ENCODE results near the gene BRD1. TPM values are rescaled to one million over a fixed set of nuclear protein-coding genes. Genes with fewer than 3 reads are reported as not detected.
"Not testable (repeated sequence)": the region's sequence is repeated elsewhere in the genome, so short reads cannot be mapped to it uniquely, and the experiment has no call there.

The BRD1 gene
- total RNA-seq, 2 experiments from 2014 or later: 49.9 to 56.6 TPM

DNA sequence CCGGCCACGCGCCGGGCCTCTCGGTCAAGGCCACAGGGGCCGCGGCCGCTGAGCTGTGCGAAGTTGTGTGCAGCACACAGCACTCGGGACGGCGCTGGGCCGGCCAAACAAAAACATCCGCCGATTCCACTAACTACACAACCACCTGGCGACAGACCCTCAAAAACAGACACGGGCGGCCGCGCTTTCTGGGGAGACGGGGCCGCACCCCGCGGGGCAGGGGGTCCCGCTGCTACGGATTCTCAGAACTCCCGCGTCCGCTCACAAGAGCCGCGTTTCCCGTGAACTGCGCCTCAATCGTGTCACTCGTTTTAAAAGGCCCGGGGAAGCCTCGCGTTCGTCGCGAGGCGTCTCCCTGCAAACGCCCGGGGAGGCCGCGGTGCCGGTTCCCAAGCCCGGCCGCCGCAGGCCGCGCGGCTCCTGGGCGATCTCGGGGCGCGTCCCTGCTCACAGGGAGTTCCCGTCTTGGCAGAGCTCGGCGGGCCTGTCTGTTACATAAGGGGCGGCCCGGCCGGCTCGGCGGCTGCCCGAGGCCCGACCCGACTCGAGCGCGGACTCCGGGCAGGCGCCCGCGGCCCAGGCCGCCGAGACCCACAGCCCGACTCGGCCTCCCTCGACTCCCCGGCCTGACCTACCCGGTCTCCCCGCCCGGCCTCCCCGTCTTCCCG, 936 bp downstream of the BRD1 start:
- CTCF ChIA-PET: interaction anchor here (0.8 to 1.7 kb wide), 4 partner anchors 12 to 101 kb away, joined by 3 to 6 read pairs (median 4); no protein-coding TSS in a partner anchor
- peak overlapping the region; percentile 87 for H3K4me3 Mint-ChIP-seq
- peaks cover 3% of the 10 kb centered on the region for H3K27me3 Mint-ChIP-seq
- peak; percentile 61 for DNase-seq
- peak overlapping the region; percentile 96 for H3K27ac Mint-ChIP-seq
- peaks cover 23% of the 10 kb centered on the region for H3K36me3 Mint-ChIP-seq
- no peaks in the 10 kb centered on the region for H3K9me3 Mint-ChIP-seq (ENCODE audit: low read depth)
- peaks cover 41% of the 10 kb centered on the region for H3K4me1 Mint-ChIP-seq
- ATAC-seq: peak; percentile 40

- Mint-ChIP-seq H3K4me3 (peak overlapping the region; percentile 87), H3K4me1 (peaks cover 43% of the 10 kb centered on the region), H3K27me3 (peaks cover 3% of the 10 kb centered on the region), H3K36me3 (peaks cover 25% of the 10 kb centered on the region), H3K9me3 (ENCODE audit: low read depth) (no peaks in the 10 kb centered on the region), H3K27ac (peak overlapping the region; percentile 96)
- CTCF ChIA-PET: interaction anchor here (0.8 to 1.7 kb wide), 4 partner anchors 13 to 102 kb away, joined by 3 to 6 read pairs (median 4); no protein-coding TSS in a partner anchor
- ATAC-seq: peak; percentile 70
- DNase-seq: peak; percentile 87
Measured at GRCh38 chr22:49825944-49826602, 1.6 kb downstream of the BRD1 start.

DNA sequence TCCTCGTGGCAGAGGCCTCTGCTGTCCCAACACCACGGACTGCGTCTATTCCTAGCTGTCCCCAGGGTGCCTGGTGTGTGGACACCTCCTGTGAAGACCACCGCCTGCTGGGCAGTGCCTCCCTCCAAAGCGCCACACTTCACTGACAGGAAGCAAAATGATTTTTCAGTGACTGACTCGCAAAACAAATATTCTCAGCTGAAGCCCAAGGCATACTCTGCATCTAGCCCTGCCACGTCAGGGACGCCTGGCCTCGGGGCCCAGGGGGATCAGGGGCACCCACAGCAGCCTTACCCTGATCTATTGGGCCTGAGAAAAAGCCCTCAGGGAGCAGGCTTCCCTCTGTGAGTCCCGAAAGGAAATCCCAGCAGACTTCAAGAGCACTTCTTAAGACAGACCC, 2.2 kb downstream of the BRD1 start:
- H3K27me3 Mint-ChIP-seq: no peaks in the 10 kb centered on the region
- H3K36me3 Mint-ChIP-seq: peaks cover 31% of the 10 kb centered on the region
- peaks cover 43% of the 10 kb centered on the region for H3K4me1 Mint-ChIP-seq
- ATAC-seq (no peak), DNase-seq (no peak)
- no peaks in the 10 kb centered on the region for H3K9me3 Mint-ChIP-seq (ENCODE audit: low read depth)
- H3K4me3 Mint-ChIP-seq: peak overlapping the region; percentile 87
- peak overlapping the region; percentile 96 for H3K27ac Mint-ChIP-seq
- CTCF ChIA-PET: interaction anchor here (0.8 to 1.7 kb wide), 4 partner anchors 13 to 103 kb away, joined by 3 to 6 read pairs (median 4); no protein-coding TSS in a partner anchor

DNA sequence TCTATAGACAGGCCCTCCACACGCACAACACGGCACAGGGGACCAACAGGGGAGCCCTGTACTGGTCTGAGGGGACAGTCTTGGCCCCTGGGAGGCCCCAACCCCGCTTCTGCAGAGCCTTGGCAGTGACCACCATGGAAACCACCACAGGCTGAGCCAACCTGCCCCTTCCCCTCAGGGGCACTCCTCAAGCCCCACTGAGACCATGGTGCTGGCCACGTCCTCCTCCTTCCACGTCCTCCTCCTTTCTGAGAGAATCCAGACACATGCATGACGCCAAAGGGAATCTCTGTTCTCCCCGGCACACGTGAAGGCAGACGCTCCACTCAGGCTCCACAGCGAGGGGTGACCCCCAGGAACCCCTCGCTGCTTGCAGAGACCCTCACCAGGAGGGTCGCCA, 2.7 kb downstream of the BRD1 start:
- peaks cover 42% of the 10 kb centered on the region for H3K4me1 Mint-ChIP-seq

DNA sequence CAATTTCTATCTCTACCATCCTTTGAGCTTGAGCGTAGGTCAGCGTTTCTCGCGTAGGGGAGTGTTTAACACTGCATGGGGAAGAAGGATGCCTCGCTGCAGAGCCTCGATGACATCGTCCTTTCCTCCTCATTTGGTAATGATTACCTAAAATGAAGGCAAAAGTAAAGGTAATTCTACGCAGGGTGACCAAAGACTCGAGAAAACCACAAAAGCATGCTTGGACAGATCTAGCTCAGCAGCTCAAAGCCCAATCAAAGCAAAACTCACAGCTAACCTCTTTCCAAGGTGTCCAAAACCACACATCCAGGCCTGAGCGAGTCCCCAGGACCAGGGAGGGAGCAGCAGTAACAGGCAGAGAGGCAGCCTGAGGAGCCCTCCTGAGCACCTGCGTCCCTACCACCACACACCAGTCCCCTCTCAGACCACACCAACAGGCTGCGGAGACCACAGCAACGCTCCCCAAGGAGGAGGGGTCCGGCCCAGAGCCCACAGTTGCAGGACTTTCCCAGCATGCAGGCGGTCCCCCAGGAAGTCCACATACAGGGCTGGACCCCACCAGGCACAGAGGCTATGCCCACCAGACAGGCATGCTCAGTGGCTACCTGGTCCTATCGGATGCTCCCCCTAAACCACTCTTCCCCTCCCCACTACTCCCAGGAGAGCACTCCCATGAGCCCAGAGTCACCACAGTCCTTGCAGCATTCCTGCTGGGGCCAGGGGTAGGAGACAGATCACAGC, 3.3 kb downstream of the BRD1 start:
- Mint-ChIP-seq H3K36me3 (peaks cover 35% of the 10 kb centered on the region), H3K27me3 (no peaks in the 10 kb centered on the region), H3K4me3 (no peak overlapping the region), H3K9me3 (ENCODE audit: low read depth) (no peaks in the 10 kb centered on the region), H3K4me1 (peaks cover 37% of the 10 kb centered on the region), H3K27ac (peak overlapping the region; percentile 40)
- CTCF ChIA-PET: interaction anchor here (1.0 kb wide), 1 partner anchor 31 kb away, joined by 4 read pairs; no protein-coding TSS in a partner anchor
- ATAC-seq (no peak), DNase-seq (no peak)

More for the DNA sequence above, 2.7 kb downstream of the BRD1 start:
- CTCF ChIA-PET: no interaction called here
- Mint-ChIP-seq H3K9me3 (ENCODE audit: low read depth) (no peaks in the 10 kb centered on the region), H3K4me3 (peak overlapping the region; percentile 87), H3K27me3 (no peaks in the 10 kb centered on the region), H3K36me3 (peaks cover 35% of the 10 kb centered on the region), H3K27ac (peak overlapping the region; percentile 96)
- no peak for DNase-seq
- no peak for ATAC-seq

GRCh38 chr22:49823289-49824045, 4.2 kb downstream of the BRD1 start:
- H3K4me3 Mint-ChIP-seq: no peak overlapping the region
- no peak for ATAC-seq

GRCh38 chr22:49821741-49822140, 5.9 kb downstream of the BRD1 start:
- CTCF ChIA-PET: interaction anchor here (1.4 kb wide), 1 partner anchor 54 kb away, joined by 4 read pairs; no protein-coding TSS in a partner anchor
- peaks cover 56% of the 10 kb centered on the region for H3K36me3 Mint-ChIP-seq
- DNase-seq; ATAC-seq; H3K4me3 Mint-ChIP-seq; H3K27ac Mint-ChIP-seq; H3K27me3 Mint-ChIP-seq; H3K9me3 Mint-ChIP-seq (ENCODE audit: low read depth): not testable (repeated sequence)
- peaks cover 45% of the 10 kb centered on the region for H3K4me1 Mint-ChIP-seq

More at GRCh38 chr22:49823289-49824045, 4.2 kb downstream of the BRD1 start:
- no peak for DNase-seq
- Mint-ChIP-seq H3K27ac (no peak overlapping the region), H3K9me3 (ENCODE audit: low read depth) (no peaks in the 10 kb centered on the region), H3K36me3 (peaks cover 41% of the 10 kb centered on the region), H3K27me3 (no peaks in the 10 kb centered on the region), H3K4me1 (peaks cover 31% of the 10 kb centered on the region)
- CTCF ChIA-PET: interaction anchor here (1.0 kb wide), 1 partner anchor 32 kb away, joined by 4 read pairs; no protein-coding TSS in a partner anchor

DNA sequence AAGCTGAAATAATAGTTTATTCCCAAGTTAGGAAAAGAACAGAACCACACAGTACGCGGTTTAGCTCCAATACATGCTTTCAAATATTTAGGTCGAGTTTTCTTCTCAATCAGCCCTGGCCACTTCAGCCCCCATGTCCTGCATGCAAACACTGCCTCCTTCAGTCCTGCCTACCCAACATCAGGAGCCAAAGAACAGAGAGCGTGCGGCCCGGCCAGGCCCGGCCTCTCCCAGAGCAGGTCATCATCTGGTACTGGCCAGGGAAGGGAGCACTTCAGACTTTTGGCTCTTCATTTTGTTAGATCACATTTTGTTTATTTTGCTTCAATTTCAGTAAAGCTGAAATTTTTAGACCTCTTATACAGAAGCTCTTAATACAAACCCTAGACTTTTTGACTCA, 6.7 kb downstream of the BRD1 start:
- Mint-ChIP-seq H3K36me3 (peaks cover 57% of the 10 kb centered on the region), H3K4me1 (peaks cover 51% of the 10 kb centered on the region), H3K27ac (no peak overlapping the region), H3K9me3 (ENCODE audit: low read depth) (no peaks in the 10 kb centered on the region), H3K4me3 (no peak overlapping the region), H3K27me3 (no peaks in the 10 kb centered on the region)
- CTCF ChIA-PET: interaction anchor here (1.4 to 1.9 kb wide), 2 partner anchors 17 to 54 kb away, joined by 4 to 5 read pairs; no protein-coding TSS in a partner anchor
- DNase-seq (no peak), ATAC-seq (no peak)

DNA sequence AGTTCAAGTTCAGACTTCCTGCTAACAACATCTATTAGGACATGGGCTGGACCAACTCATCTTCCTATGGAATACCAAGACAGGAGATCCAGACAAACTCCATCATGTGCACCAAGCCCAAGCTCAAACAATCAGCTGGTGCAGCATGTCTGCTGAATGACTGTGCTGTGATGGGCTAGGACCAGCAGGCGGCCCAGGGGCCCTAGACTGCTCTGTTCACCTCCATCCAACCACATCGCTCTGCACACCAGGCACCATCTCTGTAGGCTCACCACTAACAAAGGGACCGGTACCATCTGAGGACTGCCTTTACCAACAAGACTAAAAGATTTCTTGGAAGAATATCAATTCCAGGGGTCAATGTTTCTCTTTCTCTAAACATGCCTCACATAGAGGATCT, 10.3 kb downstream of the BRD1 start:
- peaks cover 46% of the 10 kb centered on the region for H3K4me1 Mint-ChIP-seq
- CTCF ChIA-PET: no interaction called here
- no peaks in the 10 kb centered on the region for H3K9me3 Mint-ChIP-seq (ENCODE audit: low read depth)
- DNase-seq (no peak), ATAC-seq (no peak)
- H3K27ac Mint-ChIP-seq: no peak overlapping the region
- peaks cover 37% of the 10 kb centered on the region for H3K36me3 Mint-ChIP-seq
- H3K4me3 Mint-ChIP-seq: no peak overlapping the region
- H3K27me3 Mint-ChIP-seq: no peaks in the 10 kb centered on the region

- DNase-seq: peak; percentile 63
- H3K36me3 Mint-ChIP-seq: peaks cover 36% of the 10 kb centered on the region
- CTCF ChIA-PET: no interaction called here
- H3K4me3 Mint-ChIP-seq: no peak overlapping the region
- no peaks in the 10 kb centered on the region for H3K9me3 Mint-ChIP-seq (ENCODE audit: low read depth)
- peak overlapping the region; percentile 17 for H3K27ac Mint-ChIP-seq
- no peaks in the 10 kb centered on the region for H3K27me3 Mint-ChIP-seq
- H3K4me1 Mint-ChIP-seq: peaks cover 54% of the 10 kb centered on the region
- ATAC-seq: peak; percentile 79
Measured at GRCh38 chr22:49815641-49816091, 12.0 kb downstream of the BRD1 start.

- H3K9me3 Mint-ChIP-seq (ENCODE audit: low read depth): no peaks in the 10 kb centered on the region
- H3K4me3 Mint-ChIP-seq: no peak overlapping the region
- H3K36me3 Mint-ChIP-seq: peaks cover 34% of the 10 kb centered on the region
- no peak for ATAC-seq
- H3K4me1 Mint-ChIP-seq: peaks cover 61% of the 10 kb centered on the region
- DNase-seq: no peak
- no peaks in the 10 kb centered on the region for H3K27me3 Mint-ChIP-seq
- no peak overlapping the region for H3K27ac Mint-ChIP-seq
- CTCF ChIA-PET: no interaction called here
Measured at GRCh38 chr22:49814856-49815255, 12.8 kb downstream of the BRD1 start.

- CTCF ChIA-PET: no interaction called here
- ATAC-seq: no peak
- H3K36me3 Mint-ChIP-seq: peaks cover 34% of the 10 kb centered on the region
Measured at GRCh38 chr22:49814164-49814686, 13.4 kb downstream of the BRD1 start.

More at GRCh38 chr22:49814164-49814686, 13.4 kb downstream of the BRD1 start:
- Mint-ChIP-seq H3K9me3 (ENCODE audit: low read depth) (no peaks in the 10 kb centered on the region), H3K4me1 (peaks cover 65% of the 10 kb centered on the region), H3K4me3 (no peak overlapping the region), H3K27ac (no peak overlapping the region), H3K27me3 (no peaks in the 10 kb centered on the region)
- DNase-seq: no peak
